Measurements from ENCODE around the gene ARPC5. TPM values are rescaled to one million over a fixed set of nuclear protein-coding genes. Genes with fewer than 3 reads are reported as not detected.

ARPC5 gene
- total and polyA plus RNA-seq, 9 of the 15 experiments (the other 6 are each of a cell fraction or from before 2014, with no cell fraction given): 71.8 to 150 (median 91.6) TPM

DNA sequence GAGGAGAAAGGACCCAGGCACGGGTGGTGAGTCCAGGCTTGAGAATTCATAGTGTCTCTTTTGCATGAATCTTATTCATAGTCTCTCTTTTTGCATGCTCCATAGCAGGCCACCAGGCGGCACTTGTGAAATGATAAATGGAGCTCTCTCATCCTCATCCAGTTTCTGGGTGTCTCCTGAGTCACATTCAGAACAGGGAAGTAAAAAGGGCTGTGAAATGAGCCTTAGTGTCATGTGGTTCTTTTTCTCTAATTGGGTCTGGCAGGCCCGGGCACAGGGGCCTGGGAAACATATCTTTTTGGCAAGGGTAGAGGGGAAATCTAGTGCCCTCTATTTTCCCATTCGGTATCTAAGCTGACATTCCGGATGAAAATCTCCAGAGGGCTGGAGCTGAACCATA is 26.3 kb downstream of the ARPC5 start (continued):
- TF ChIP-seq ZSCAN32 (CRISPR knock-in tag; IDR thresholded peaks at IDR 0.05): no peak
- TF ChIP-seq NFRKB (IDR thresholded peaks at IDR 0.05; ENCODE audit: low read depth): no peak
- TF ChIP-seq, protein P1, sequence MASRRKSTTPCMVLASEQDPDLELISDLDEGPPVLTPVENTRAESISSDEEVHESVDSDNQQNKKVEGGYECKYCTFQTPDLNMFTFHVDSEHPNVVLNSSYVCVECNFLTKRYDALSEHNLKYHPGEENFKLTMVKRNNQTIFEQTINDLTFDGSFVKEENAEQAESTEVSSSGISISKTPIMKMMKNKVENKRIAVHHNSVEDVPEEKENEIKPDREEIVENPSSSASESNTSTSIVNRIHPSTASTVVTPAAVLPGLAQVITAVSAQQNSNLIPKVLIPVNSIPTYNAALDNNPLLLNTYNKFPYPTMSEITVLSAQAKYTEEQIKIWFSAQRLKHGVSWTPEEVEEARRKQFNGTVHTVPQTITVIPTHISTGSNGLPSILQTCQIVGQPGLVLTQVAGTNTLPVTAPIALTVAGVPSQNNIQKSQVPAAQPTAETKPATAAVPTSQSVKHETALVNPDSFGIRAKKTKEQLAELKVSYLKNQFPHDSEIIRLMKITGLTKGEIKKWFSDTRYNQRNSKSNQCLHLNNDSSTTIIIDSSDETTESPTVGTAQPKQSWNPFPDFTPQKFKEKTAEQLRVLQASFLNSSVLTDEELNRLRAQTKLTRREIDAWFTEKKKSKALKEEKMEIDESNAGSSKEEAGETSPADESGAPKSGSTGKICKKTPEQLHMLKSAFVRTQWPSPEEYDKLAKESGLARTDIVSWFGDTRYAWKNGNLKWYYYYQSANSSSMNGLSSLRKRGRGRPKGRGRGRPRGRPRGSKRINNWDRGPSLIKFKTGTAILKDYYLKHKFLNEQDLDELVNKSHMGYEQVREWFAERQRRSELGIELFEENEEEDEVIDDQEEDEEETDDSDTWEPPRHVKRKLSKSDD (conservative IDR thresholded peaks at IDR 0.05; ENCODE audit: low read length): no peak
- TF ChIP-seq ZNF77 (CRISPR knock-in tag; IDR thresholded peaks at IDR 0.05): no peak
- no peak for TF ChIP-seq ZBTB11 (CRISPR knock-in tag; IDR thresholded peaks at IDR 0.05)
- TF ChIP-seq TEAD4 (IDR thresholded peaks at IDR 0.05; ENCODE audit: low read length): peak; percentile 18; the same call in 1 of the 2 replicates
- no peak for TF ChIP-seq TEAD4 (CRISPR knock-in tag; IDR thresholded peaks at IDR 0.05; ENCODE audit: borderline replicate concordance)
- TF ChIP-seq ZKSCAN8 (CRISPR knock-in tag; IDR thresholded peaks at IDR 0.05): no peak
- TF ChIP-seq, protein P2, sequence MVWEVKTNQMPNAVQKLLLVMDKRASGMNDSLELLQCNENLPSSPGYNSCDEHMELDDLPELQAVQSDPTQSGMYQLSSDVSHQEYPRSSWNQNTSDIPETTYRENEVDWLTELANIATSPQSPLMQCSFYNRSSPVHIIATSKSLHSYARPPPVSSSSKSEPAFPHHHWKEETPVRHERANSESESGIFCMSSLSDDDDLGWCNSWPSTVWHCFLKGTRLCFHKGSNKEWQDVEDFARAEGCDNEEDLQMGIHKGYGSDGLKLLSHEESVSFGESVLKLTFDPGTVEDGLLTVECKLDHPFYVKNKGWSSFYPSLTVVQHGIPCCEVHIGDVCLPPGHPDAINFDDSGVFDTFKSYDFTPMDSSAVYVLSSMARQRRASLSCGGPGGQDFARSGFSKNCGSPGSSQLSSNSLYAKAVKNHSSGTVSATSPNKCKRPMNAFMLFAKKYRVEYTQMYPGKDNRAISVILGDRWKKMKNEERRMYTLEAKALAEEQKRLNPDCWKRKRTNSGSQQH (CRISPR knock-in tag; IDR thresholded peaks at IDR 0.05): no peak
- TF ChIP-seq GABPA (tag; conservative IDR thresholded peaks at IDR 0.05; ENCODE audit: low read depth): no peak
- TF ChIP-seq, protein P3, sequence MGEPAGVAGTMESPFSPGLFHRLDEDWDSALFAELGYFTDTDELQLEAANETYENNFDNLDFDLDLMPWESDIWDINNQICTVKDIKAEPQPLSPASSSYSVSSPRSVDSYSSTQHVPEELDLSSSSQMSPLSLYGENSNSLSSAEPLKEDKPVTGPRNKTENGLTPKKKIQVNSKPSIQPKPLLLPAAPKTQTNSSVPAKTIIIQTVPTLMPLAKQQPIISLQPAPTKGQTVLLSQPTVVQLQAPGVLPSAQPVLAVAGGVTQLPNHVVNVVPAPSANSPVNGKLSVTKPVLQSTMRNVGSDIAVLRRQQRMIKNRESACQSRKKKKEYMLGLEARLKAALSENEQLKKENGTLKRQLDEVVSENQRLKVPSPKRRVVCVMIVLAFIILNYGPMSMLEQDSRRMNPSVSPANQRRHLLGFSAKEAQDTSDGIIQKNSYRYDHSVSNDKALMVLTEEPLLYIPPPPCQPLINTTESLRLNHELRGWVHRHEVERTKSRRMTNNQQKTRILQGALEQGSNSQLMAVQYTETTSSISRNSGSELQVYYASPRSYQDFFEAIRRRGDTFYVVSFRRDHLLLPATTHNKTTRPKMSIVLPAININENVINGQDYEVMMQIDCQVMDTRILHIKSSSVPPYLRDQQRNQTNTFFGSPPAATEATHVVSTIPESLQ (CRISPR knock-in tag; IDR thresholded peaks at IDR 0.05): no peak
- no peak for TF ChIP-seq KLF13 (tag; IDR thresholded peaks at IDR 0.05; ENCODE audit: borderline replicate concordance, low read depth)
- TF ChIP-seq TEAD2 (tag; IDR thresholded peaks at IDR 0.05): no peak
- no peak for TF ChIP-seq ZEB2 (IDR thresholded peaks at IDR 0.05)

Measured in K562 (cell line).